IMR-90 (cell line): ENCODE results near the gene C12orf57. TPM values are rescaled to one million over a fixed set of nuclear protein-coding genes. Genes with fewer than 3 reads are reported as not detected.

ENCODE experiments used
- ATAC-seq: fragments of 200-7000 bp; cut with Tn5 transposase; 2 replicates; pipeline ENCODE4 v1.9.1; 2020; ENCODE audit warnings: low read depth, mild to moderate bottlenecking, moderate library complexity
- BruUV-seq: library from RNA; stranded (reverse); fragments of 400-500 nt; replicated peaks from 2 replicates; lab custom pipeline; 2021; lab: Mats Ljungman, UMichigan
- CTCF ChIA-PET: fragments of 300-600 bp; formaldehyde crosslinking; extraction: SDS; loops from one replicate; lab custom pipeline; 2021; ENCODE audit warnings: antibody characterized with exemption; lab: Yijun Ruan, JAX
- POLR2A ChIA-PET: fragments of 300-600 bp; sonication (Branson Sonifier 250); formaldehyde crosslinking; loops from one replicate; lab custom pipeline; 2022; ENCODE audit warnings: antibody characterized with exemption; ENCODE audit not compliant: unreplicated experiment; lab: Charles Lee
- DNase-seq: peaks from one replicate; pipeline ENCODE4 v3.0.0; 2013
- H2AFZ ChIP-seq: replicated peaks from 2 replicates; pipeline ENCODE3; 2013; ENCODE audit warnings: low read length, mild to moderate bottlenecking; ENCODE audit not compliant: poor library complexity
- H2AK5ac ChIP-seq: 2 replicates; pipeline ENCODE4 v1.6.1; 2013; ENCODE audit warnings: low read depth, low read length, inconsistent platforms
- H2AK9ac ChIP-seq: replicated peaks from 2 replicates; pipeline ENCODE3; 2013; ENCODE audit warnings: mild to moderate bottlenecking, low read depth, low read length, moderate library complexity; ENCODE audit not compliant: poor library complexity
- H2BK120ac ChIP-seq: 2 replicates; pipeline ENCODE4 v1.6.1; 2013; ENCODE audit warnings: low read depth, low read length, inconsistent platforms
- H2BK15ac ChIP-seq: 3 replicates; pipeline ENCODE4 v1.6.1; 2013; ENCODE audit warnings: low read depth, low read length, inconsistent platforms
- H2BK20ac ChIP-seq: 2 replicates; pipeline ENCODE4 v1.6.1; 2013; ENCODE audit warnings: low read depth, mild to moderate bottlenecking, inconsistent platforms, low read length, moderate library complexity
- H2BK5ac ChIP-seq: 2 replicates; pipeline ENCODE4 v1.6.1; 2013; ENCODE audit warnings: mild to moderate bottlenecking, low read depth, low read length, inconsistent platforms; ENCODE audit not compliant: poor library complexity, severe bottlenecking
- H3K14ac ChIP-seq: replicated peaks from 2 replicates; pipeline ENCODE4 v1.6.1; 2013; ENCODE audit warnings: low read depth, low read length, inconsistent platforms
- H3K18ac ChIP-seq: 2 replicates; pipeline ENCODE4 v1.6.1; 2013; ENCODE audit warnings: low read depth, low read length, control low read depth
- H3K23ac ChIP-seq: 2 replicates; pipeline ENCODE4 v1.6.1; 2013; ENCODE audit warnings: low read depth, low read length, inconsistent platforms
- H3K27ac ChIP-seq: 2 replicates; pipeline ENCODE4 v1.5.1; 2013; ENCODE audit warnings: mild to moderate bottlenecking, control low read depth, low read length; ENCODE audit not compliant: insufficient read depth
- H3K27me3 ChIP-seq: 2 replicates; pipeline ENCODE4 v1.6.1; 2013; ENCODE audit warnings: low read length; ENCODE audit not compliant: control insufficient read depth, insufficient read depth
- H3K36me3 ChIP-seq: 2 replicates; pipeline ENCODE4 v1.6.1; 2013; ENCODE audit warnings: low read length, mixed read lengths; ENCODE audit not compliant: control insufficient read depth, insufficient read depth
- H3K4ac ChIP-seq: 2 replicates; pipeline ENCODE4 v1.6.1; 2013; ENCODE audit warnings: low read depth, low read length, inconsistent platforms
- H3K4me1 ChIP-seq: 2 replicates; pipeline ENCODE4 v1.6.1; 2013; ENCODE audit warnings: low read length, mixed read lengths; ENCODE audit not compliant: control insufficient read depth, insufficient read depth
- H3K4me2 ChIP-seq: 2 replicates; pipeline ENCODE4 v1.6.1; 2013; ENCODE audit warnings: low read depth, mild to moderate bottlenecking, control low read depth, low read length, moderate library complexity
- H3K4me3 ChIP-seq: 2 replicates; pipeline ENCODE4 v1.5.1; 2013; ENCODE audit warnings: low read depth, mild to moderate bottlenecking, control low read depth, low read length, moderate library complexity; ENCODE audit not compliant: insufficient read depth
- H3K56ac ChIP-seq: 2 replicates; pipeline ENCODE4 v1.6.1; 2013; ENCODE audit warnings: low read length, inconsistent platforms; ENCODE audit not compliant: insufficient read depth; ENCODE audit errors: extremely low read depth
- H3K79me1 ChIP-seq, 2 experiments: 2 replicates each; pipeline ENCODE4 v1.6.1; 2013; ENCODE audit warnings: low read length in 2 of 2, inconsistent platforms in 1 of 2, low read depth in 1 of 2
- H3K9ac ChIP-seq: 2 replicates; pipeline ENCODE4 v1.6.1; 2013; ENCODE audit warnings: low read depth, low read length, control low read depth
- H3K9me1 ChIP-seq: 2 replicates; pipeline ENCODE4 v1.6.1; 2013; ENCODE audit warnings: low read length, inconsistent platforms; ENCODE audit not compliant: insufficient read depth
- H3K9me3 ChIP-seq: 2 replicates; pipeline ENCODE4 v1.6.1; 2013; ENCODE audit warnings: low read length; ENCODE audit not compliant: control insufficient read depth, insufficient read depth
- H4K20me1 ChIP-seq: 2 replicates; pipeline ENCODE4 v1.6.1; 2013; ENCODE audit warnings: low read length, inconsistent platforms; ENCODE audit not compliant: insufficient read depth
- H4K5ac ChIP-seq: 2 replicates; pipeline ENCODE4 v1.6.1; 2013; ENCODE audit warnings: mild to moderate bottlenecking, low read depth, low read length, control low read depth
- H4K8ac ChIP-seq, 2 experiments: 2 replicates each; pipeline ENCODE4 v1.6.1; 2013; ENCODE audit warnings: low read depth in 2 of 2, low read length in 2 of 2, control low read depth in 1 of 2, inconsistent platforms in 1 of 2
- H4K91ac ChIP-seq: 2 replicates; pipeline ENCODE4 v1.6.1; 2013; ENCODE audit warnings: low read depth, low read length, inconsistent platforms; ENCODE audit not compliant: insufficient read depth
- BHLHE40 ChIP-seq: fragments of 150-350 bp; IDR thresholded peaks from 2 replicates; pipeline ENCODE4 v1.6.1; 2016; ENCODE audit warnings: mild to moderate bottlenecking, low read depth, low read length
- CTCF ChIP-seq: conservative IDR thresholded peaks from 2 replicates; pipeline ENCODE4 v1.5.1; 2012; ENCODE audit warnings: mild to moderate bottlenecking, low read depth, low read length, improper control_type of control experiment
- RCOR1 ChIP-seq: IDR thresholded peaks from 2 replicates; pipeline ENCODE4 v1.6.1; 2012; ENCODE audit warnings: mild to moderate bottlenecking, low read length, improper control_type of control experiment; ENCODE audit not compliant: insufficient replicate concordance
- RFX5 ChIP-seq: IDR thresholded peaks from 2 replicates; pipeline ENCODE4 v1.8.0; 2012; ENCODE audit warnings: low read depth, mild to moderate bottlenecking, low read length, moderate library complexity
- SMC3 ChIP-seq: fragments of 150-350 bp; IDR thresholded peaks from 2 replicates; pipeline ENCODE4 v1.6.1; 2016; ENCODE audit warnings: low read depth, mild to moderate bottlenecking, antibody characterized with exemption, low read length, moderate library complexity
- WGBS, 2 experiments: methylation state at CpG; one replicate each; pipeline versions ENCODE4 v1.1.5 to v1.1.7; 2013; ENCODE audit warnings: missing lambda C conversion rate in 2 of 2; ENCODE audit not compliant: insufficient read length in 1 of 2; ENCODE audit errors: extremely low coverage in 2 of 2; 5-methylcytosine and 5-hydroxymethylcytosine counted together
- dilution Hi-C: fragments of 300-500 bp; cut with HindIII; formaldehyde crosslinking; loops from one replicate; pipeline ENCODE4 v1.14.3; 2018; ENCODE audit warnings: low sequenced_read_pairs; ENCODE audit not compliant: unreplicated experiment
- in situ Hi-C: fragments of 300-500 bp; cut with MboI; formaldehyde crosslinking; loops from 3 replicates; pipeline ENCODE4 v1.14.3; 2019; ENCODE audit warnings: low sequenced_read_pairs, inconsistent platforms, mixed read lengths
- intact Hi-C: fragments of 100-400 bp; cut with micrococcal nuclease; formaldehyde crosslinking; loops from 2 replicates; pipeline ENCODE4 v1.10.0; 2022
- polyA plus RNA-seq, 3 experiments: library from polyadenylated mRNA; depleted of rRNA; stranded (reverse); fragments of >200 nt; gene quantifications; 2 replicates each; pipeline ENCODE4 v1.2.3, GENCODE V29; 2012; ENCODE audit warnings: low replicate concordance in 1 of 3
- total RNA-seq: library from RNA; depleted of rRNA; stranded (reverse); fragments of >200 nt; gene quantifications from 2 replicates; pipeline ENCODE4 v1.2.3, GENCODE V29; 2012

The C12orf57 gene
- total and polyA plus RNA-seq, 2 of the 4 experiments (the other 2 are of a cell fraction), result 238 to 530 TPM

DNA sequence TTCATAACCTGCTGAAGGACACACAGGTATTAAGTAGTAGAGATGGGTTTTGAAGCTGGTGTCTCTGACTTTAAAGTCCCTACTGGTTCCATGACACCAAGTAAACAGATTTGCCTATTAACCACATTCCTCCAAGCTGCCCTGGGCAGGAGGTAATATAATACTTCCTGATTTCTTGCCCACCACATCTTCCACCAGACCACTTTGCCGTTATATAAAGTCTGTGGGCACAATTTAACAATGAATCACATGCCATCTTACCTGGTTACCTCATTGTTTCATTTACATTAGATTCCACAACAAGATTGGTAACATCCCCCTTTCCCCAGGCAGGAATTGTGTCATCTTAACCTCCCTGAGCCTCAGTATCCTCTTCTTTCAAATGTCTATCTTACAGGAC lies 40.1 kb upstream of the C12orf57 start:
- H3K27me3 ChIP-seq, result no peaks in the 10 kb centered on the region
- intact Hi-C loops, result no loop called here
- no peak overlapping the region for H3K14ac ChIP-seq
- no peak overlapping the region for H2AK9ac ChIP-seq
- no peak overlapping the region for H3K4ac ChIP-seq
- H3K27ac ChIP-seq, result no peak overlapping the region
- no peaks in the 10 kb centered on the region for H3K9me3 ChIP-seq
- H3K4me2 ChIP-seq, result no peak overlapping the region
- no peaks in the 10 kb centered on the region for H4K20me1 ChIP-seq
- H3K18ac ChIP-seq, result no peak overlapping the region
- ATAC-seq (no peak), DNase-seq (no peak)
- H4K8ac ChIP-seq, result peak overlapping the region; percentile 94 to 98
- H3K56ac ChIP-seq, result no peak overlapping the region
- H3K9me1 ChIP-seq, result peaks cover 4% of the 10 kb centered on the region; the same call in 1 of the 2 replicates
- H3K4me1 ChIP-seq, result peaks cover 3% of the 10 kb centered on the region; the same call in 1 of the 2 replicates
- no peak overlapping the region for H3K23ac ChIP-seq
- dilution Hi-C loops, result no loop called here
- H4K5ac ChIP-seq, result no peak overlapping the region; the same call in 1 of the 2 replicates
- no peak overlapping the region for H2BK20ac ChIP-seq
- no peak overlapping the region for H2AFZ ChIP-seq
- no peaks in the 10 kb centered on the region; the same call in 1 of the 2 replicates for H3K36me3 ChIP-seq
- no peak overlapping the region; the same call in 2 of the 3 replicates for H2BK15ac ChIP-seq
- H2BK120ac ChIP-seq, result no peak overlapping the region
- no peak overlapping the region for H2BK5ac ChIP-seq
- TF ChIP-seq RCOR1 (no peak), SMC3 (no peak), CTCF (no peak), BHLHE40 (no peak), RFX5 (no peak)
- H2AK5ac ChIP-seq, result no peak overlapping the region
- no peak overlapping the region for H4K91ac ChIP-seq
- WGBS, 2 experiments, result 100% methylated on average over 1 of the region's 1 CpG; no CpG with 5 or more reads in 1 of the 2 experiments
- ChIA-PET CTCF (interaction anchor here (2.3 kb wide), 1 partner anchor 13 kb away, joined by 9 read pairs; no protein-coding TSS in a partner anchor), POLR2A (no interaction called here)
- H3K9ac ChIP-seq, result no peak overlapping the region
- no TSS peak for BruUV-seq
- in situ Hi-C loops, result no loop called here
- no peaks in the 10 kb centered on the region; a peak in 1 of 4 replicates for H3K79me1 ChIP-seq
- no peak overlapping the region for H3K4me3 ChIP-seq
